Dendritic cell treated with granulocyte-macrophage colony-stimulating factor and Interleukin-4, amounts not matched to agents 40 ng/mL and 50 ng/mL, for 4 days (primary cell): ENCODE results near the gene CCDC13.
A peak's percentile ranks its signal among the peaks of the same experiment; 100 is the strongest.

Source experiments
- H3K27ac Mint-ChIP-seq: one replicate; pipeline ENCODE4 v1.8.0; 2022; ENCODE audit warnings: mild to moderate bottlenecking, mixed read lengths
- H3K27me3 Mint-ChIP-seq: one replicate; pipeline ENCODE4 v1.8.0; 2022; ENCODE audit warnings: mild to moderate bottlenecking, mixed read lengths
- H3K36me3 Mint-ChIP-seq: one replicate; pipeline ENCODE4 v1.8.0; 2022; ENCODE audit warnings: low read depth, mixed read lengths
- H3K4me1 Mint-ChIP-seq: one replicate; pipeline ENCODE4 v1.8.0; 2022; ENCODE audit warnings: low read depth, mixed read lengths
- H3K4me3 Mint-ChIP-seq: one replicate; pipeline ENCODE4 v1.8.0; 2022; ENCODE audit warnings: mild to moderate bottlenecking, moderate library complexity, mixed read lengths
- H3K9me3 Mint-ChIP-seq: one replicate; pipeline ENCODE4 v1.8.0; 2022; ENCODE audit warnings: mixed read lengths
- intact Hi-C: fragments of 100-400 bp; cut with micrococcal nuclease; formaldehyde crosslinking; loops from one replicate; pipeline ENCODE4 v1.15.0; 2022

The CCDC13 gene

DNA sequence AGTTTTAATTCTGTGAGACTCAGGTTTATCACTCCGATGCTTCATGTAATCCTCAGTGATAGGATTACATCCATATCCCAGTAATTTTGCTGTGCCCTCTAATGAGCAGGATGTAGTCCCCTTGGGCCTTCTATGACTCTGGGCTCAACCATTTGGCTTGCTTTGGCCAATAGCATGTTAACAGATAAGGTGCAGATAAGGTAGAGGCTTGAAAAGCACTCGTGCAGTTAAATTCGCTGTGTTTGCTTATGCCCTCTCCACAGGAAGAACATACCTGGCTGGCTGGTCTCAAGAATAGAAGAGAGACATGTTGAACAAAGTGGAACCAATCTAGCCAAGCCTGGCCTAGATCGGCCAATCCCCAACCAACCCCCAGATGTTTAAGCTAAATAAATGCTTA is 20.1 kb downstream of the CCDC13 start:
- H3K27ac Mint-ChIP-seq = no peak overlapping the region
- peaks cover 37% of the 10 kb centered on the region for H3K4me1 Mint-ChIP-seq
- intact Hi-C loops = no loop called here
- no peak overlapping the region for H3K4me3 Mint-ChIP-seq
- H3K36me3 Mint-ChIP-seq = no peaks in the 10 kb centered on the region
- no peaks in the 10 kb centered on the region for H3K9me3 Mint-ChIP-seq
- H3K27me3 Mint-ChIP-seq = no peaks in the 10 kb centered on the region

DNA sequence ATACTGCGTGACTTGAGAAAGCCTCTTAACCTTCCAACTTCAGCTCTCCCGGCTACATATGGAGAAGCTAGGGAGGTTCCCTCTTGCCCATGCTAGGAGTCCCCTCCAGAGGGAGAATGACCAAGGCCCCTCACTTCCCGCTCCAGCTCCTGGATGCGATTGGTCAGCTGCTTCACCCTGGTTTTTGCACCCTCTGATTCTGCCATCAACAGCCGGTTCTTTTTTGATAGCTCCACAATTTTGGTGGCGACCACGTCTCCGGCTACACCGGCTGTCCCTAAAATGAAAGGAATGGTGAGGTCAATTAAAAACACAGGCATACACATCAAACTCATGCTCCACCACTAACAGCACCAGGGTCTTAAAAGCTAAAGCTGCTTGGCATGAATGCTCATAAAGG is 20.6 kb downstream of the CCDC13 start:
- Mint-ChIP-seq H3K9me3 (no peaks in the 10 kb centered on the region), H3K4me3 (no peak overlapping the region), H3K36me3 (no peaks in the 10 kb centered on the region), H3K4me1 (peaks cover 41% of the 10 kb centered on the region), H3K27me3 (no peaks in the 10 kb centered on the region), H3K27ac (no peak overlapping the region)
- intact Hi-C loops = no loop called here

DNA sequence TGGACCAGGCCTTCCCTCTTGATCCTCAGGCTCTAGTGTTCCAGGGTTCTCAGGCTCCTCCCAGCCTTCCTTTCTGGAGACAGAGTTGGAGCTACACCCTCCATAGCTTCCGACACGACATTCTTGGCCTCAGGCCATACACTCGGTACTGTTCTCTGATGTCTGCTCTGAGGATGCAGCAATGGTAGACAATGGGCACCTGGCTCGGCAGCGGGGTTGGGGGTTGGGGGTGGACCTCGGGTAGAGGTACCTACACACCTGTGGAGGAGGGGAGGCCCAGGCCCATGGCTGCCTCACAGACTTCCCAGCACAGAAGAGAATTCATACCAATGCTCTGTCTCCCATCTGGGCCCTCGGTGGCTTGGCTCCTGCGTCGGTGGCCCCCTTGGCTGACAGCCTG is 21.4 kb downstream of the CCDC13 start:
- Mint-ChIP-seq H3K4me3 (no peak overlapping the region), H3K36me3 (no peaks in the 10 kb centered on the region), H3K27me3 (no peaks in the 10 kb centered on the region), H3K27ac (no peak overlapping the region), H3K4me1 (peaks cover 48% of the 10 kb centered on the region), H3K9me3 (no peaks in the 10 kb centered on the region)
- intact Hi-C loops = no loop called here

DNA sequence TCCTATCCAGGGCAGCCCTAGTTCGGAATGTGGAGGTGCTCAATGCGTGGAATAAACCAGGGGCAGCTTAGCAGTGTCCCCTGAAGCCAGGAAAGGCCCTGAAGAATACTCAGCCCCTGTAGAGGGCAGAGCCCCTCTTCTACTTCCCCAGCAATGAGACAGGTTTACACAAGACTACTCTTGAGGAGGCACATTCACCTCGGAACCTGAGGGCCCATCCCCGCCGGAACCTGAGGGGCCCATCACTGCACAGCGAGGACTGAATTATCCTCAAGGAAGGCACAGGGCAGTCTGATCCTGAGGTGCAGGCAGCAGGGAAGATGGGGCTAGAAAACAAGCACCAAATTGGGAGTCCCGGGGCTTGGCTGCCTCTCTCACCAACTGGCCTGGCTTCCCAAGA is 22.2 kb downstream of the CCDC13 start:
- H3K9me3 Mint-ChIP-seq = no peaks in the 10 kb centered on the region
- intact Hi-C loops = no loop called here

DNA sequence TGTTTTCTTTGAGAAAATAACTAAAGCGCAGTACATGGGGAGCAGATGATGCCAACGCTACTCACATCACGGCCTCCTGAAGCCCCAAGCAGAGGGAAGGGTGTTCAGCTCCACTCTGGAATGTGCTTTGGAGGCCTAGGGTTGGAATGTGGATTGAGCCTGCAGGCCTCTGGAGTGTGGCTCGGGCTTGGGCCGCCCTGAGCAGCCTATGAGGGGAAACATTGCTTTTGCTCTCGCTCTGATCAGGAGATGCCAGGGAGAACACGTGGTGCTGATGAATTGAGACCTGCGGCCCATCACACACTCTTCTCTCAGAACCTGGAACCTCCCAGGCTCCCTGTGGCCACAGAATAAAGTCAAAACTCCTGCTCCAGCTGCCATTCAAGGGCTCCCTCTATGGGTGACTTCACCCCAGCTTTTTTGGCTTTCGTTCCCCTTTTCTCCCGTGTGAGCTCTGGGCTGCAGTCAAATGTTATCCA is 23.3 kb downstream of the CCDC13 start:
- intact Hi-C loops = loop anchor here (5.0 kb wide), 1 partner anchor 97 kb away; the partner anchor contains the start of gene ZBTB47
- H3K27ac Mint-ChIP-seq = peak overlapping the region; percentile 5
- no peaks in the 10 kb centered on the region for H3K9me3 Mint-ChIP-seq

More for the DNA sequence above, 22.2 kb downstream of the CCDC13 start:
- Mint-ChIP-seq H3K4me1 (peaks cover 44% of the 10 kb centered on the region), H3K36me3 (no peaks in the 10 kb centered on the region), H3K27ac (no peak overlapping the region), H3K27me3 (no peaks in the 10 kb centered on the region), H3K4me3 (no peak overlapping the region)

DNA sequence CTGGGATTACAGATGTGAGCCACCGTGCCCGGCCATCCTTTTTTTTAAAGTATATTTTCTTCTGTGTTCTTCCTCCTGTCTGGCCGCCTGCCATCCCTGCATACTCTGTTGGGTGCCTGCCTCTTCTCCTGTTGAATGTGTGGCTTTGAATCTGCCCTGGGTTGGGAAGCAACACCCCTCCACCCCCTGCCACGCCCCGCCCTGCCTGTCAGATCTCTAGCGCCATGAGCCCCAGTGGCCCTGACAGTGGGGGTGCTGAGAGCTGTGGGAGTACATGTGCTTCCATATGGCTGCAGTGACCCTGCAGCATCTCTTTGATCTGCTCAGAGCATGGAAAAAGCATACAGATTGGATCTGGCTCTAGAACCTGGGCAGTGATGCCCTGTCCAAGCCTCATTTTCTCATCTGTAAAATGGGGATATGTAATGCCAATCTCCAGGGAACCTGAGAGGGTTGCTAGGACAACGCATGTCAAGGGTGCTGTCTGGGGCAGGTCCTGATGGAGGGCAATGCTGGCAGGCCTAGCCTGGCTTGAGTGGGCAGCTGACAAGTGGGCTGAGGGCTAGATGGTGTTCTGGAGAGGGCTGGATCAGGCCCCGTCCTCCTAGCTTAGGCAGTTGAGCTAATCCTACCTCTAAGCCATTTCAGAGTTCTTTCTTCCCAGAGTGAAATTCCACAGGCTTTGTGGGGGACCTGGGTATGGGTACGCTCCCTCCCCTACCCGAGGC is 23.9 kb downstream of the CCDC13 start:
- H3K27ac Mint-ChIP-seq = peak overlapping the region; percentile 5
- intact Hi-C loops = loop anchor here (5.0 kb wide), 1 partner anchor 97 kb away; the partner anchor contains the start of gene ZBTB47
- no peak overlapping the region for H3K4me3 Mint-ChIP-seq
- H3K4me1 Mint-ChIP-seq = peaks cover 38% of the 10 kb centered on the region
- no peaks in the 10 kb centered on the region for H3K27me3 Mint-ChIP-seq
- H3K36me3 Mint-ChIP-seq = no peaks in the 10 kb centered on the region
- no peaks in the 10 kb centered on the region for H3K9me3 Mint-ChIP-seq

More for the DNA sequence above, 23.3 kb downstream of the CCDC13 start:
- Mint-ChIP-seq H3K4me1 (peaks cover 38% of the 10 kb centered on the region), H3K4me3 (no peak overlapping the region), H3K27me3 (no peaks in the 10 kb centered on the region), H3K36me3 (no peaks in the 10 kb centered on the region)

DNA sequence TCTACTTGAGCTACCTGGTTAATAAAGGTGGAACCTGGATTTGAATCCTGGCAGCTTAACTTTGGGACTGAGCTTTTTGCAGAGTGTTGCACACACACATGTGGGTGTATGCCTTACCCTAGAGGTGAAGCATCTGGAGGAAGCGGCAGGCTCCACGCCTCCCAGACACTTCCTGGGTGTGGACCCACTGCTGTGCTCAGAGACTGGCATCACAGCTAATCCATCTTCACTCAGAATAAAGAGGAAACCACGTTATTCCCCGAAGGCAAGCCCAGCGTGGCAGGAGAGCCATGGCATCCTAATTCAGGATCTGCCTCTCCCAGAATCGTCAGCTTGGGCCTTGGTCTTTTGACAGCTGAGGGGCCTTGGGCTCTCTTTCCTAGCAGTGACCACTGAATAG is 25.5 kb downstream of the CCDC13 start:
- Mint-ChIP-seq H3K4me3 (no peak overlapping the region), H3K27ac (no peak overlapping the region), H3K27me3 (no peaks in the 10 kb centered on the region), H3K36me3 (no peaks in the 10 kb centered on the region), H3K4me1 (peaks cover 33% of the 10 kb centered on the region), H3K9me3 (no peaks in the 10 kb centered on the region)
- intact Hi-C loops = loop anchor here (5.0 kb wide), 1 partner anchor 95 kb away; the partner anchor contains the start of gene ZBTB47

DNA sequence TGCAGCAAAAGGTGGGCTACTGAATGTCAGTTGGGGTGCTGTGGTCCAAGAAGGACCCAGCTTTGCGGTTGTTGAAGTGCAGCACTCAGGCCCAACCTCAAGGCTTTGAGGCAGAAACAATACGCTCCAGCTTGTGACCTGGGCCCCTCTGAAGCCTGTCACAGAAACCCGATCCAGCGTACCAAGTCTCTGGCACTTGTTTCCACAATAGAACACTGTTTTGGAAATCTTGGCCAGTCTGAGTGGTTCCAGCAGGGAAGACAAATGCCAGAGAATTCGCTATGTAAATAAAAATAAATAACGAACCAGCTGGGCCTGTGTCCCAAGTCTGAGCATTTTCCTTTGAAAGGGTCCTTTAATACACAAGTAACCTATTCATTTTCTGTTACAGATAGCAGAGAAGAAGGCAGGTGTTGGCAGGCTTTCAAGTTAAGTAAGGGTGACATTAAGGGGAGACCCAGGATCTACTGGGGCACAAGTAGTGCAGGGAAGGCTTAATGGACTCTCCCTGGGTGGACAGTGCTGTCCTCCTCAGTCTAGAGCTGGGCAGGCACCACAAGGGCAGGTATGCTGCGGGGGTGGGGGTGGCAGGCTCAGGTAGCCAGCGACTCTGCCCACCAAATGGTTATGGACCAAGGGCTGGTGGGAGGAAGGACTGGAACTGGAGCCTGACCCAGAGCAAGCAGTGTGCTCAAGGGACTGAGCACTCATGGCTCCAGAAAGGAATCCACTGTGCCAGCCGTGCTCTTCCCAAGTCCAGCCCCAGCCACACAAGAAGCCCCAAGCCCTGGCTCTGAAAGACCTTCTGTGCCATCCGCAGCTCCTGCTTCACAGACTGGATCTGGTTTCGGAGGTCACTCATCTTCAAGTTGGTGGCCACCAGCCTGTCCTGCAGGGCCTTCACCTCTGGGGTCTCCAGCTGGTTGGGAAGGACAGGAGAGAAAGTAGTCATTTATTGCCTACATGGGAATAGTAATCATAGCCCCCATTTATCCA is 26.3 kb downstream of the CCDC13 start:
- Mint-ChIP-seq H3K4me1 (peaks cover 33% of the 10 kb centered on the region), H3K27me3 (no peaks in the 10 kb centered on the region), H3K27ac (peak overlapping the region; percentile 30), H3K9me3 (no peaks in the 10 kb centered on the region), H3K4me3 (no peak overlapping the region), H3K36me3 (no peaks in the 10 kb centered on the region)
- intact Hi-C loops = loop anchor here (5.0 kb wide), 1 partner anchor 94 kb away; the partner anchor contains the start of gene ZBTB47

DNA sequence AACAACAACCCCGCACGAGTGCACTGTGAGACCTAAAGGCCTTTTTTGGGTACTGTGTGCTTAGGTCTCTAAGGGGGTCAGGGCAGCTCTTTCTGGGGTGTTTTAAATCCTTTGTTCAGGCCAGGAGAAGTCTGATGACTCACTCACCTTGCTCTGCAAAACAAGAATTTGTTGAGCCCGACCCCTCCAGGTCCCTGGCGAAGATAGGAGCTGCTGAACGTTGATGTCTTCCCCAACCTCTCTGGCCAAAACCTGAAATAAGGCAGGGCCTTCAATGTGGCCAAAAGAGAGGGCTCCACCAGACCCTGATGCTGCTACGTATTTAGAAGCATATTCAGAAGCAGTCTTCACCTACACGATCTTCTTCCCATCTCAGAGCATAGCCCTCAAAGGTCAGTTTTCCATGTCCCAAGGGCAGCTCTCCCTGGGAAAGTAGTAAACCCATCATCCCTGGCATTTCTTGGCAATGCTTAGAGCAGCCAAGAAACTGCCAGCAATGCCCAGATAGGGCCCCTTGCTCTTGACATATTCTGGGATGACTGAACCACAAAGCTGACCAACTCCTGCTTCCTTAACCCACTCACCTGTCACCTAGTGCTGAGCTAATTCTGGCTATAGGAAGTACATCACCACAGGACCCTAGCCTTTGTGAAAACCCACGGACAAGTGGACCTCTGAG is 27.1 kb downstream of the CCDC13 start:
- peak overlapping the region; percentile 30 for H3K27ac Mint-ChIP-seq
- no peak overlapping the region for H3K4me3 Mint-ChIP-seq
- H3K27me3 Mint-ChIP-seq = no peaks in the 10 kb centered on the region
- H3K9me3 Mint-ChIP-seq = no peaks in the 10 kb centered on the region
- H3K4me1 Mint-ChIP-seq = peaks cover 33% of the 10 kb centered on the region
- intact Hi-C loops = loop anchor here (5.0 kb wide), 1 partner anchor 94 kb away; the partner anchor contains the start of gene ZBTB47
- no peaks in the 10 kb centered on the region for H3K36me3 Mint-ChIP-seq

DNA sequence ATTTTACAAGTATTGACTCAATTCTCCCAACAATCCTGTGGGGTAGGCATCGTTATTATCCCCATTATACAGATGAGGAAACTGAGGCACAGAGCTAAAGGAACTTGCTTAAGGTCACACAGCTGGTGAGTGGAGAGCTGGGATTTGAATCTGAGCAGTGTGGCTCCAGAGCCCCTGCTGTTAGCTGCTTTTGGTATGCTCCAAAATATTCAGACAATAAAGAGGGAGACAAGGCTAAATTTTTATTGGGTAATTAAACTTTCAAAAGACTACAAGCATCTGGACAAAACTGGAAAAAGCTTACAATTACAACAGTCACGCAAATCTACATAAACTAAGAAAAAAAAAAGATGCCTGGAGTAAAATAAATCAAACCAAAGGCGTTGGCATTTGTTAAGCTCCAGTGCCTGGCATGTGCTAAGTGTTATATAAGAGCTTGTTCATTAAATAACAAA is 27.7 kb downstream of the CCDC13 start:
- H3K4me3 Mint-ChIP-seq = no peak overlapping the region
- no peak overlapping the region for H3K27ac Mint-ChIP-seq
- H3K4me1 Mint-ChIP-seq = peaks cover 32% of the 10 kb centered on the region
- H3K27me3 Mint-ChIP-seq = no peaks in the 10 kb centered on the region
- H3K36me3 Mint-ChIP-seq = no peaks in the 10 kb centered on the region
- intact Hi-C loops = loop anchor here (5.0 kb wide), 1 partner anchor 93 kb away; the partner anchor contains the start of gene ZBTB47
- H3K9me3 Mint-ChIP-seq = no peaks in the 10 kb centered on the region

DNA sequence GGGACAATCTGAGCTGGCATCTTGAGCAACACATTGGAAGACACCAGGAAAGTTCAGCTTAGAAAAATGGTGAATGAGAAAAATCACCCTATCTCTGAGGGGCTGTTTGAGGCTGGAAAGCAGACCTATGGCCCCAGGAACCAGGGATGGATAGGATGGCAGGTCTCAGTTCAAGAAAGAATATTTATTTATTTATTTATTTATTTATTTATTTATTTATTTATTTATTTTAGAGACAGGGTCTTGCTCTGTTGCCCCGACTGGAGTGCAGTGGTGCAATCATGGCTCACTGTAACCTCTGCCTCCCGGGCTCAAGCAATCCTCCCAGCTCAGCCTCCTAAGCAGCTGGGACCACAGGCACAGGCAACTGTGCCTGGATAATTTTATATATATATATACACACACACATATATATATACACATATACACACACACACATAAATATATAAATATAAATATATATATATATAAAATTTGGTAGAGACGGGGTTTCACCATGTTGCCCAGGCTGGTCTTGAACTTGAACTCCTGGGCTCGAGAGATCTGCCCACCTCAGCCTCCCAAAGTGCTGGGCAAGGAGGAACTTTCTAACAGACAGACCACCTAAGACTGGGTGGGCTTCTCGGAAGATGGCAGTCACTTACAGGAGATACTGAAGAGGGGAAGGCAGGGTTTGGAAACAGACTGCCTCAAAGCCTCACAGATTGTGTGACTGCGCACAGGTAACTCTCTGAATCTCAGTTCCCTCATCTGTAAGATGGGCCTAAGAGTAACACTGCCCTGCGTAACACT is 29.7 kb downstream of the CCDC13 start:
- peaks cover 32% of the 10 kb centered on the region for H3K4me1 Mint-ChIP-seq
- H3K4me3 Mint-ChIP-seq = no peak overlapping the region
- no peaks in the 10 kb centered on the region for H3K36me3 Mint-ChIP-seq
- H3K27me3 Mint-ChIP-seq = no peaks in the 10 kb centered on the region
- no peak overlapping the region for H3K27ac Mint-ChIP-seq
- H3K9me3 Mint-ChIP-seq = no peaks in the 10 kb centered on the region
- intact Hi-C loops = loop anchor here (2.0 kb wide), 1 partner anchor 171 kb away; no protein-coding TSS in a partner anchor

DNA sequence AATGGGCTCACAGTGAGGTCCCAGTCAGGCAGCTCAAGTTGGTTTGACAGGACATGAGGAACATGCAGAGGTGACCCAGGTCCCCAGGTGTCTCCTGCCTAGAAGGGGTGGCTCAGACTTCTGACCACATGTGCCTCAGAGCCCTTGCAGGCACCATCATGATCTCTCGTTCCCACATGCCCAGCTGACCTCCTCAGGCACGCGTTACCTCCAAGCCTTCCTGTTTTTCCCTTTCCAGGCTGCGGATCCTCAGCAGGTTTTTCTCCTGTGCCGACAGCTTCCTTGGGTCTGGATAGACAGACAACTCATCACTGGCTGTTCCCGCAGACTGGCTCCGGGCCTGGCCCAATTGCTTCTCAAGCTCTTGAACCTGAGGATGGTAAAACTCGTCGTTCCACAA is 30.4 kb downstream of the CCDC13 start:
- no peaks in the 10 kb centered on the region for H3K36me3 Mint-ChIP-seq
- intact Hi-C loops = loop anchor here (2.0 kb wide), 1 partner anchor 170 kb away; no protein-coding TSS in a partner anchor
- no peaks in the 10 kb centered on the region for H3K9me3 Mint-ChIP-seq
- H3K4me1 Mint-ChIP-seq = peaks cover 27% of the 10 kb centered on the region
- H3K27ac Mint-ChIP-seq = no peak overlapping the region
- H3K27me3 Mint-ChIP-seq = no peaks in the 10 kb centered on the region
- H3K4me3 Mint-ChIP-seq = no peak overlapping the region
